Middle frontal gyrus (tissue), 1 donor: ENCODE results near the gene FGF12.

Source experiments
- DNase-seq: peaks from one replicate; pipeline ENCODE4 v3.0.0-alpha.2; 2015; ENCODE audit warnings: low spot score; ENCODE audit errors: extremely low spot score

Gene FGF12

GRCh38 chr3:192207651-192208050, 519.7 kb downstream of the FGF12 start:
- no peak for DNase-seq

- no peak for DNase-seq
These were observed 520.1 kb downstream of the FGF12 start for GRCh38 chr3:192207239-192207638.

- DNase-seq = no peak
These were observed 533.3 kb downstream of the FGF12 start for GRCh38 chr3:192194085-192194484.

- no peak for DNase-seq
These were observed 539.0 kb downstream of the FGF12 start for GRCh38 chr3:192188218-192188835.

GRCh38 chr3:192187485-192188051, 539.8 kb downstream of the FGF12 start:
- no peak for DNase-seq

GRCh38 chr3:192186498-192186897, 540.8 kb downstream of the FGF12 start:
- no peak for DNase-seq

- no peak for DNase-seq
These were observed 541.3 kb downstream of the FGF12 start for GRCh38 chr3:192186045-192186444.

- DNase-seq = no peak
These were observed 544.2 kb downstream of the FGF12 start for GRCh38 chr3:192183109-192183508.

- DNase-seq = no peak
These were observed 546.2 kb downstream of the FGF12 start for GRCh38 chr3:192181151-192181550.

- DNase-seq = no peak
These were observed 550.0 kb downstream of the FGF12 start for GRCh38 chr3:192177383-192177782.

- no peak for DNase-seq
These were observed 553.1 kb downstream of the FGF12 start for GRCh38 chr3:192174283-192174682.

- no peak for DNase-seq
These were observed 556.1 kb downstream of the FGF12 start for GRCh38 chr3:192171213-192171612.

- DNase-seq = no peak
These were observed 556.7 kb downstream of the FGF12 start for GRCh38 chr3:192170659-192171058.

- DNase-seq = no peak
These were observed 557.3 kb downstream of the FGF12 start for GRCh38 chr3:192170031-192170430.

- DNase-seq = no peak
These were observed 557.9 kb downstream of the FGF12 start for GRCh38 chr3:192169332-192169915.

GRCh38 chr3:192168202-192168601, 559.1 kb downstream of the FGF12 start:
- DNase-seq = no peak

- DNase-seq = no peak
These were observed 561.8 kb downstream of the FGF12 start for GRCh38 chr3:192165552-192165951.

- no peak for DNase-seq
These were observed 565.7 kb downstream of the FGF12 start for GRCh38 chr3:192161661-192162060.

- DNase-seq = no peak
These were observed 571.0 kb downstream of the FGF12 start for GRCh38 chr3:192156382-192156781.

- DNase-seq = no peak
These were observed 572.1 kb downstream of the FGF12 start for GRCh38 chr3:192155194-192155593.

- no peak for DNase-seq
These were observed 594.1 kb downstream of the FGF12 start for GRCh38 chr3:192133271-192133670.

- DNase-seq = no peak
These were observed 596.7 kb downstream of the FGF12 start for GRCh38 chr3:192130534-192131132.

- no peak for DNase-seq
These were observed 597.8 kb downstream of the FGF12 start for GRCh38 chr3:192129586-192129985.
